Stimulated activated naive CD4-positive, alpha-beta T cell (primary cell): ENCODE data around the gene ATP6V1B1.
A peak's percentile ranks its signal among the peaks of the same experiment; 100 is the strongest.
"Not testable (repeated sequence)": the region's sequence is repeated elsewhere in the genome, so short reads cannot be mapped to it uniquely, and the experiment has no call there.

Experiments used
- DNase-seq, 6 experiments: peaks; one replicate each; lab custom pipeline; 2025; lab: John Stamatoyannopoulos, UW

Gene ATP6V1B1

DNA sequence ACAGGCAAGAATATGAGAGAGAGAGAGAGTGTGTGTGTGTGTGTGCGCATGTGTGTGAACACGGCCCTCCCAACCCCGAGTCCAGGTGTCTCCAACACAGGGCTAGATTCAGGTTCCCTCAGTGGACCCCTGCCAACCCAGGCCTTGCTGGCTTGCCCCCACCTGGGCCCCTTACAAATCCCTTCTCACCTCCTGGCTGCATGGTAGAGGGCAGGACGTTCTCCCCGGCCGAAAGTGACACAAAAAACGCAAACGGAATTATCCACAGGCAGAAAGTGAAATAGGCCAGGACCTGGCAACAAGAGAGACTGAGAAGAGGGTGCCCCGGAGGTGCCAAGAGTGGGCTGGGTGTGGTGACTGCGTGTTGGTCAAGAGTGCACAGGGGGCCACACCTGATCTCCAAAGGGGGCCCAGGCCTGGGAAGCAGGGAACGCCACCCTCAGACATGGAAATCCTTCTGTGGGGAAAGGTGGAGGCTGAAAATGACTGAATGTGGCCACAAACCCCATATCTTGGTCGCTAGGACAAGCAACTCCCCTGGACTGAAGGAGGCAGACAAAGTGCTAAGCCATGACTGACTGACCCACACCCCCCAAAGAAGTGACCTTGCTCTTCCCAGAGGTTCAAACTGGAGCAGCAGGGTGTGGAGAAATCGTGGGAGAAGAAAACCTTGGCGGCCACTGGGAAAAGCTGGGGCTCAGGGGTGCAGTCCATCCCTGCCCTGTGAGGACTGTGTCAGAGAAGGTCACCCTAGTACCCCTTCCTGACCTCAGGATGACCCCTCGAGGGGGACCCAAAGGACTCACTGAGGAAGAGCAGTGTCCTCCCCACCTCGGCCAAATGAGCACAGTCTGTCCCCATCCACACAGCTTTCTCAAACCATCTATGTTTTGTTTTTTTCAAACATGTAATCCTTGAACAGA lies 53.3 kb downstream of the ATP6V1B1 start:
- DNase-seq: no peak

DNA sequence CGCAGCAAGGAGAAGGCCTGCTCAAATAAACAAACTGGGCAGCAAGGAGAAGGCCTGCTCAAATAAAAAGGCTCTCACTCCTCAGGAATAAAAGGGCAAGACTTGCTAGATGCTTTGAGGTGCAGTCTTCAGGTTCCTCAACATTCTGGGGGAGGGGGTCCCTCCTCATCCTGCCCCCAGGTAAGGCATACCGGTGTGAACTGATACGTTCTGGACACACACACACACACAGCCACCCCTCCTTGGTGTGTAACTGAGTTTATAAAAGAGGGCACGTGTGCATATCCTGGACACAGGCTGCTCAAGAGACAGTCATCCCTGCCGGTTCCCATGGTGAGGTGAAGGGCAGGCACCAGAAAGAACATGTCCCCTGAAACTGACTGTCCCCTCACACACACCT lies 54.5 kb downstream of the ATP6V1B1 start:
- no peak for DNase-seq

DNA sequence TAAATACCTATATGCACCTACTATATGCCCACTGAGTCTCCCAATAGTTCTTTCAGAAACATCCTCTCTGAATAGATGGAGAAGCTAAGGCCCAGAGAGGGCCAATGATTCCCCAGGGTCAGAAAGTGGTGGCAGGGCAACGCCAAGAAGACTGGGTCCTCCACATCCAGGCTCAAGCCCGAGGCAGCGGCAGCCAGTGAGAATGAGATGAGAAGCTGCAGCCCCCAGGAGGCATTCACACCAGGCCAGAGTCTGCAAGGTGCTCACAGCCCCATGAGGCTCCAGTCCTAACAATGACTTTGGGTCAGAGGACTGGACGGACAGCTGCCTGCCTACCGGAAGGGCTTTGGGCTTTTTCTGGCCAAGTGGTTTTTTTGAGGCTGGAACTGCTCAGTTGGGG lies 55.4 kb downstream of the ATP6V1B1 start:
- no peak for DNase-seq

DNA sequence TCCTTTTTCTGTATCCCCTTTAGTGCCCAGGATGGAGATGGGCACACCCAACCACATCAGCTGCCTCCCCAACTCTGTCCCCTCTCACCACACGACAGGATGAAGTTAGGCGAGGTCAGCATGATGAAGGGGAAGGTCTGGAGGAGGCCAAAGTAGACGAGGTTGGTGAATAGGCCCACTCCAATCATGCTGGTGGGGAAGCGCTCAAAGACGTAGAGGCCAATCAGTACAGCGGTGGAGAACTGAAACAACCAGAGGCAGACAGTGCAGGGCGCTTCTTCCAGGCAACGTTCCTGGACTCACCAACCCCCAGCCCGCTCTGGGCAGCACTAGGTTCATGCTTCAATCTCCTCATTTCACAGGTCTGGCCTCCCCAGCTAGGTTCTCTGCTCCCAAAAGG lies 56.0 kb downstream of the ATP6V1B1 start:
- DNase-seq: no peak

DNA sequence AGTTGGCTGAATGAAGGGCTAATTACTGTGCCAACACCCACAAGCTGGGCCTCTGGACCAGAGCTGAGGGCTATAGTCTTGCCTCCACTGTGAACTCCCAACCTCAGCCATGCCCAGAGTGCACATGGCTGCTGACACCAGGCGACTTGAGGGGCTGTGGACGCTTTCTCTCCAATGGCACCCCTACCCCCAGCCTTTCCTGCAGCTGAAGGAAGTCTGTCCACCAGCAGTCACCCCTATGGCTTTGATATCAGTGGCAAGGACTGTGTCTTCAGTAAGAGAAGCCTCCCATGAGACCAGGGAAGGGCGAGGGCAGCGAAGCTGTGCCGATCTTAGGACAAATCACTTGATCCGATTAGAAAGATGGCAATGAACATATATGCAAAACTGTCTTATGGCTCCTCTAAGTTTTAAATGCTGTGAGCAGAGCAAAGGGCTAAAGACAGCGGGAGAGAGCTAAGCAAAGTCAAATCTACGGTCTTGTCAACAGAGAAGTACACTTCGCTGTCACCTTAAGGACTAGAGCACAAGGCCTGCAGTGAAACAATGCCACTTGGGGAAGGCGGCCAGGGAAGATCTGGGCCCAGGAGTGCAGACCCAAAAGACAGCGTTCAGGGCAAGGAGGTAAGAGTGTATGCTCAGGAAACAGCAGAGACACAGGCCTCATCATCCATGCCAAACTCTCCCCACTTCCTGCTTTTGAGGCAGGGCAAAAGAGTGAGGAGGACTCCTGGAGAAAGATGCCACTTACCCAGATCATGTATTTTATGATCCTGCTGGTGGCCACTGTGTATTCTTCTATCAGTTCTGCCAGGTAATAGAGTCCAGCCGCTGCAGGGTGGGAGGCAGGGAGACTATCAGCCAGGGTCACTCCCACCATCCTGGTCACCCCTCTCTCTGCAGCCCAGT lies 57.5 kb downstream of the ATP6V1B1 start:
- DNase-seq: peak in 2 of 6 experiments; percentile 2 to 28

DNA sequence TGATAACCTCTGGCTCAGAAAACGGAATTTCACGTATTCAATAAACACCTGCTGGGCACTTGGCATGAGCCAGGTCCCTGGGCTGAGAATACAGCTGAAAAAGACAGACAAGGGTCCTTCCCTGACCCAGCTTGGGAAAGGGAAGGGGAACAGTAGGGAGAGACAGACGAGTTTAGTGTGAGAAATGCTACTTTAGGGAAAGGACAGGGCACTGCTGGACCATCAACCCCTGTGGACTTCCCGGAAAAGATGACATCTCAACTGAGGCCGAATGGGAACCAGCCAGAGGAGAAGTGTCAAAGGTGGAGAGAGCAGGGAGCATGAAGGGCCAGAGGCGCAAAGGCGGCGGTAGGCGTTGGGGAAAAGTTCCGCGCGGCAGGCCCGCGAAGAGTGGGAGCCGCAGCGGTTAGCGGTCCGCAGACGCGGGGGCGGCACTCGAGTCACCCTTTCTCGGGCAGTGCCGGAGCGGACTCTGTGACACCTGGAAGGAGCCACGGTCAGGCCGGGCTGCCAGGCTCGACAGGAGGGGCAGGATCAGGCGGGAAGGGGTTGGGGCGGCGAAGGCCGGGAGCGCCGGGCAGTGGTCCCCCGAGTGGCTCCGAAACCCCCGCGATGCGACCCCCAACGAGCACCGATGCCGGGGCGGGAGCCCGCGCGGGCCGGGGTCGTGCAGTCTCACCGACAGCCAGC lies 58.5 kb downstream of the ATP6V1B1 start:
- DNase-seq: peak in 1 of 6 experiments; percentile 46

DNA sequence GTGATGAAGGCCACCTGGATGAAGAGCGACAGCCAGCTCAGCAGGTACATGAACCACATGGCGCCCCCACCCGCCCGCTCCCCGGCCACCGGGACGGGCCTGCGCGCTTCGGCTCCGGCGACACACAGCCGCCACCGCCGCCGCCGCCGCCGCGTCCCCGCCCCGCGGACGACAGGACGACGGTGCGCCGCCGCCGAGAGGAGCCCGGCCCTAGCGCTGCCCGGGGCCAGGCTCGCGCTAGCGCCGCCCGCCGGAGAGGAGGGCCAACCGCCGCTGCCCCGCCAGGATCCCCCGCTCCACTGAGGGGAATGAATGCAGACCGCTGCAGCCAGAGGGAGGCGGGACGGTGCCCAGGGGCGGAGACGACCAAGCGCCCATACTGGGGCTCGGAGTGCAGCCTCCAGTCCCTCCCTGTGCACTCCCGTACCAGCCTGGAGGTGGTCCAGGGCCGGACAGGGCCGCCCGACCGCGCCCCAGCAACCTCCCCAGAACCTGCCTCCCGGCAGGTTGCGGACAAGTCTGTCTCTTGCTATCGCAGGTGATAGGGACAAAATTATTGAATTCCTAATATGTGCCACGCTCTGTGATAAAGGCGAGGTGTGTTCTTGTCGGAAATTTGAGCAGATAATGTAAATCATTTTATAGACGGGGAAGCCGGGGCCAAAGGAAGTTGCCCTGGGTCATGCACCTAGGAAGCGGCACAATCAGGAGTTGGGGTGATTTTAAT lies 59.2 kb downstream of the ATP6V1B1 start, which contains the start of gene TEX261:
Gene TEX261 (minus strand): TSS at position 175 of the 727 bp plus-strand sequence. CDS start 116 bp downstream, at position 59.
- DNase-seq: peak; percentile 72 to 87 (median 84)

DNA sequence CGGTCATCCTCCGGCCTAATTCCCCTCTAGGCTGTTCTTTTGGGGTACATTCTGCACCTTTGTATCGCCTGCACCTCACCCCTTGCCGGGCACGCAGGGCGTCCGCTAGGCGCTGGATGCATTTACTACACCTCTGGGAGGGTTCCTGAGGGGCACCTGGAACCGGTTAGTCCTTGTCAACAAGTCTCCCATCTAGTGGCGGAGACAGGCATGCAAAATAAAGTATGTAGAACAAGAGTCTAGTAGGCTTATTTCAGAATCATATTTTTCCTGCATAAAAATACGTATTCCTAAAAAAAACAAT lies 59.7 kb downstream of the ATP6V1B1 start:
- DNase-seq: peak; percentile 40 to 74 (median 56)

DNA sequence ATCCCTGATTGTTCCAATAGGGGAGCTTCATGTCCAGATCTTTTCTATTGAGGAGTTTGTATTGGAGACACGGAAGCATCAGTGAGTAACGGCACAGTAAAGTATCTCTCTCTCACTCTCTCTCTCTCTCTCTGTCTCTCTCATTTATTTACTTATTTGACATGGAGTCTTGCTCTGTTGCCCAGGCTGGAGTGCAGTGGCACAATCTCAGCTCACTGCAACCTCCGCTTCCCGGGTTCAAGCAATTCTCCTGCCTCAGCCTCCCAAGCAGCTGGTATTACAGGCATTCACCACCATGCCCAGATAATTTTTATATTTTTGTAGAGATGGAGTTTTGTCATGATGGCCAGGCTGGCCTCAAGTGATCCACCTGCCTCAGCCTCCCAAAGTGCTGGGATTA lies 63.2 kb downstream of the ATP6V1B1 start:
- DNase-seq: not testable (repeated sequence)

DNA sequence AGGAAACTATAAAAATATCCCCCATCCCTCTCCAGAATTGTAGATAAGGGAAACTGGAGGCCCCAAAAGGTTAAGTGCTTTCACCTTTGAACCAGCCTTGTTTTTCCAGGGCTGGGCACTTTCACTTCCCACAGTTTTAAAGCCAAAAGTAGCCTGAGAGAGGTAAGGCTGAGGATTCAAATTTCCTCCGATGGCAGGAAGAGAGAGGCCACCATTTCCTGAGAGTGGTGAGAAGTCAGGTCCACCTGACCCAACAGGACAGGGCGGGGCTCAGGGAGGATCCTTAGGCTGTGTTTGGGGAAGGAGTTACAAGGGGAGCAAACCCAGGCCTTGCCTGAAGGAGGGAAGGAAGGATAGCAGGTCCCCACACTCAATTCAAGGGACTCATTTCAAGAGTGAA lies 63.7 kb downstream of the ATP6V1B1 start:
- DNase-seq: no peak

DNA sequence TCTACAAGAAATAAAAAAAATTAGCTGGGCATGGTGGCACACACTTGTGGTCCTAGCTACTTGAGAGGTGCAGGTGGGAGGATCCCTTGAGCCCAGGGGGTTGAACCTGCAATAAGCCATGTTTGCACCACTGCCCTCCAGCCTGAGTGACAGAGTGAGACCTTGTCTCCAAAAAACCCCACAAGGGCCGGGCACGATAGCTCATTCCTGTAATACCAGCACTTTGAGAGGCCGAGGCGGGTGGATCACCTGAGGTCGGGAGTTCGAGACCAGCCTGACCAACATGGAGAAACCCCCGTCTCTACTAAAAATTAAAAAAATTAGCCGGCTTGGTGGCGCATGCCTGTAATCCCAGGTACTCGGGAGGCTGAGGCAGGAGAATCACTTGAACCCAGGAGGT lies 64.2 kb downstream of the ATP6V1B1 start:
- not testable (repeated sequence) for DNase-seq

DNA sequence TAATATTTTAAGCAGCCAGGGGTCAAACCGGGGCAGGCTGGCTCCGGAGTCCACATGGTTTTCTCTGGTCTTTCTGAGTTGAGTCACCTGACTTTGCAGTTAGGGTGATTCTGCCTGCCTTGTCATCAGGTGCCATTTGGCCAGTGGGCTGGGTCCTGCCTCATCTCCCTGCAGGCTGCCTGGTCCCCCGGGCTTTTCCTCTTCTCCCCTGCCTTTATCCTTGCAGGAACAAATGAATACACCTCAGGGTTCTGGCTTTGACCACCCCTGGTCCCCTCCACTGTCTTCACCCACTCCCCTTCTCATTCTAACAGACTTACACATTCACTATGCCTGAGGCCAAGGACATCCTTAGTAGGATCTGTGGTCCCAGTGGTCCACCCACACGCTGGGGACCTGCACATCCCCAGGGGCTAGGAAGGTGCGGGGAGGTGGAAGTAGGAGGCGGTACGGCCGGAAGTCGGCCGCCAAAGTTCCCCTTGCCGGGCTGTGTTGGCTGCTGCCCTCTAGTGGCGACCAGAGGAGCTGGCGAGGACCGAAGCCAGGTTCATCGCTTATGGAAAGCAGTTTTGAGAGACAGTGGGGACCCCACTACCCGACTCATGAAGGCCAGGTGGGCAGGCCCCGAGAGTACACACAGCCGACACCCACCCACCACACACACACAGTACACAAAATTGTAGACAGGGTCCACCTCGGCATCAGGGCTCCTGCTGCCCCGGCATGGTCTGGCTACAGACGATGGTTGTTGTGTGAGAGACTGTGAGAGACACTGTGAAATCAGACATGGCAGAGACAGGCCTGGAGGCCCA lies 65.3 kb downstream of the ATP6V1B1 start:
- DNase-seq: peak; percentile 43 to 81 (median 69)

DNA sequence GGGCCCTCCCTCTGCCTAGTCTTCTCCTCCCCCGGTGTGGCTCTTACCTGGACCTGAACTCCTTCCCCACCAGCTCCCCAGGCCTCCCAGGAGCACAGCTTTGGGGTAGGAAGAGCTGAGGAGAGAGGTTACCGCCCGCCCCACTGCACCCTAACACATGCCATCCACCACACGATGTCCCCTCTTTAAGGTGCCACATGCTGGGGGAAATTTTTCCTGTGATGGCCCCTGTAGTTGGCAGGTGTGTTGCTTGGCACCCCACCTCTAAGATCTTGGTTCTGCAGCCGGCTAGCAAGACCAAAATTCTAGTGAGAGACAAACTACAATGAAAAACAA lies 65.9 kb downstream of the ATP6V1B1 start:
- no peak for DNase-seq

DNA sequence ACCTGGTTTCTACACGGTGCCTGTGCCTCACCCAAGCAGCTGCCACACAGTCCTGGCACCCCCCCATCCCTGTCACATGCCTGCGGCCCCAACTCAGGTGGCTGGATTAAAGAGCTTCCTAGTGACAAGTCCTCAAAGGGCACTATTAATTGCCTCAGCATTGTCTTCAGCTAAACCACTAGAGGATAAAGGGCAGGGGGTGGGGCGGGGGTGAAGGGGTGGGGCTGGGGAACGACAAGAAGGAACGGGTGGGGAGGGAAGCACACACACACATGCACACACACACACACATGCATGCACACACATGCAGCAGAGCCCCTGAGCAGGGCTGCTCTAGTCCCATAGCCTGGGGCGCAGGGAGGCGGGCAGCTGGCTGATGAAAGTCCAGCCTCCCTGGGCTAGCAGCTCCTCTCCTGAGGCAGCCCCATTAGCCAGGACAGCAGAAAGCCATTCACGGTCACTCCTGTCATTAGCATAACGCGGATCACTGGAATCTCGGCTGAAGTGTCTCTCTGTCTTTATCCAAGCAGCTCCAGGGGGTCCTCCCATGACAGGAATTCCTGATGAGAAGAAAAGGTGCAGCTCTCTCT lies 66.4 kb downstream of the ATP6V1B1 start:
- no peak for DNase-seq

DNA sequence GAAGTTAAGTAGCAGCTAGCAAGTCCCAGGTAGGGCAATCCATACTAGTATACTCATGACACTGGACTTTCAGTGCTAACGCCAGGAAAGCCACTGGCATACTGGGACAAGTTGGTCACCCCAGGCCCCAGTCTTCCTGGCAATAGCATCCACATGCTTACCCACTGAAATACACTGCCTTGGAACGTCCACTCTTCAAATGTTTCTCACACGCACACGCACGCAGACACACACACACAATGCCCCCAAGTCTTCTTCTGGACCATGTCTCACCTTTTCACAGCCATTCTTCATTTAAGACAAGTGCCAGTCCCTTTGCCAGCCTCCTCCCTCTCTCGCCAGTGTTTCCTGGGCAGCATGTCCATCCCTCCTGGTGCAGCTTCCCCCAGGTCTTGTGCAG lies 67.7 kb downstream of the ATP6V1B1 start:
- no peak for DNase-seq

DNA sequence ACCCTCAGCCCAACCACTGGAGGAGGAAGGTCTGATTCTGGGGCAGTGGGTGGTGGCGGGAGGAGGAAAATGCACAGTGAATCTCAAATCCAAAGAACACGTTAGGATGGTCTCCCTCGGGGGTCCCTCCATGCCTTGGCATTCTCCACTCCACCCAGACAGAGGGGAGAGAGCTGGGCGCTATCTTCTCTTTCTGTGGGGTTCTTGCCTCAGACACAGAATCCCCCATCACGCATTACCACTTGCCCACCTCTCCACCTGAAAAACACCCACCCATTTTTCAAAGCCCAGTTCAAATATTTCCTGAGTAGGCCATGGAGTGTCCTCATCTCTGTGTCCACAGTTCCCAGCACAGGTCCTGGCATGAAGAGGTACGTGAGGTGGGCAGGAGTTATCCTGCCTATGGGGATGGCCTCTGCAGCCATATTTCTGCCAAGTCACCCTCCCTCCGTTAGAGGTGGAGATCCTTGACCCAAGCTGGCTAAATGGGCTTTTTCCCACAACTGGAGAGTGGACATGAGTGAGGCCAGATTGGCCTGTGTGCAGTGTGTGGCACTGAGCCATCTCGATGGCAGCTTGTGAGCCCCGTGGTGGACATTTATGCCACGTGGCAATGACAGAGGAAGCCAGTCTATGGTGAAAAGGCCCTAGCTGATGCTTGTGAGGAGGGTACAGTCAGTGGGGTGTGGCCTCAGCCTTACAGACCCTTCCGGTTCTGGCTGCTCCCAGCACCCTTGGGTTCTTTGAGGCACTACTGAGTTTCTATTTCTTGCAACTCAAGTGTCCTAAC lies 68.5 kb downstream of the ATP6V1B1 start:
- DNase-seq: no peak

DNA sequence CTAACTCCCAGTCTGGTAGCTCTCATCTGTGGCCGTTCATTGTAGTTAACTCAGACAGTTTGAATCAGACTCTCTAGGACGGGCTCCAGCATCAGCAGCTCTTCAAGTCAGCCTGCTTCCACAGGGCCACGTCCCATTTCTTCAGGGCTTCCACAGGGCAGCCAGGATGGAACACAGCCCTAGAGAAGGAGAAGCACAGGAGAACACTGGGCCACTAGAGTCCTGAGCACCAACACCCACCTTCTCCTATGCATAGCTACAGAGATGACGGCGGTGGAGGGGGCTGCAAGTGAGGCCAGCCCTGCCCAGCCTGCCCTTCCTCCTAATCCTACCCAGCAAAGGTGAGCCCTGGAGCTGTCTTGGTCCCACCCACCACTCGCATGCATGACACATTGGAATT lies 69.2 kb downstream of the ATP6V1B1 start:
- no peak for DNase-seq

DNA sequence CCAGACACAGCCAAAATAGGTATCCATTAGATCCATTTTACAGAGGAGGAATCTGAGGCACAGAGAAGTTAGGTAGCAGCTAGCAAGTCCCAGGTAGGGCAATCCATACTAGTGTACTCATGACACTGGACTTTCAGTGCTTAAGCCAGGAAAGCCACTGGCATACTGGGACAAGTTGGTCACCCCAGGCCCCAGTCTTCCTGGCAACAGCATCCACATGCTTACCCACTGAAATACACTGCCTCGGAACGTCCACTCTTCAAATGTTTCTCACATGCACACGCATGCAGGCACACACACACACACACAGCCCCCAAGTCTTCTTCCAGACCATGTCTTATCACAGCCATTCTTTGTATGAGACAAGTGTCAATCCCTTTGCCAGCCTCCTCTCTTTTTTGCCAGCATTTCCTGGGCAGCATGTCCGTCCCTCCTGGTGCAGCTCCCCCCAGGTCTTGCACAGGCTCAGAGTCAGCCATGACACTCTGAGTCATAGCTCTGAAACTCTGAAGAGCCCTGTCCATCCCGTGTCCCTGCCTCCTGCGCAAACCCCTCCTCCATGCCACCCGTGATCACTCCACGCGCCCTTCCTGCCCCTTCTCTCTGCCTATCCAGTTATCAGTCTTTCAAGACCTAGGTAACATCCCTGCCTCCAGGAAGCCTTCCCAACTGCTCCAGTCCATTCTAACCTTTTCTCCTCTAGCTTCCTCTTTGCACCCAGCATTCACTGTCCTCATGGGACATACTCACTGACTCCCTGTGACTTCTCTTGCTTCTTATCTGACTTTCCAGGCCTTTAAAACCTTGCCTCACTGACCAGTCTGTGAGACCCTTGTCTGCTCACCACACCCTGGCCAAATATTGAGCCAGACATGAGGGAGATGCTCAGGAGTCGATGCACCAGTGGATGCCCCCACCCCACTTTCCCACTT lies 69.8 kb downstream of the ATP6V1B1 start:
- no peak for DNase-seq
